GM21786 (cell line): ENCODE data around the gene WTAP.
"Not testable (repeated sequence)": the region's sequence is repeated elsewhere in the genome, so short reads cannot be mapped to it uniquely, and the experiment has no call there.

Experiments used
- ATAC-seq: cut with Tn5 transposase; IDR thresholded peaks from one replicate; pipeline ENCODE4 v1.9.1; 2021; ENCODE audit not compliant: unreplicated experiment

Gene WTAP

DNA sequence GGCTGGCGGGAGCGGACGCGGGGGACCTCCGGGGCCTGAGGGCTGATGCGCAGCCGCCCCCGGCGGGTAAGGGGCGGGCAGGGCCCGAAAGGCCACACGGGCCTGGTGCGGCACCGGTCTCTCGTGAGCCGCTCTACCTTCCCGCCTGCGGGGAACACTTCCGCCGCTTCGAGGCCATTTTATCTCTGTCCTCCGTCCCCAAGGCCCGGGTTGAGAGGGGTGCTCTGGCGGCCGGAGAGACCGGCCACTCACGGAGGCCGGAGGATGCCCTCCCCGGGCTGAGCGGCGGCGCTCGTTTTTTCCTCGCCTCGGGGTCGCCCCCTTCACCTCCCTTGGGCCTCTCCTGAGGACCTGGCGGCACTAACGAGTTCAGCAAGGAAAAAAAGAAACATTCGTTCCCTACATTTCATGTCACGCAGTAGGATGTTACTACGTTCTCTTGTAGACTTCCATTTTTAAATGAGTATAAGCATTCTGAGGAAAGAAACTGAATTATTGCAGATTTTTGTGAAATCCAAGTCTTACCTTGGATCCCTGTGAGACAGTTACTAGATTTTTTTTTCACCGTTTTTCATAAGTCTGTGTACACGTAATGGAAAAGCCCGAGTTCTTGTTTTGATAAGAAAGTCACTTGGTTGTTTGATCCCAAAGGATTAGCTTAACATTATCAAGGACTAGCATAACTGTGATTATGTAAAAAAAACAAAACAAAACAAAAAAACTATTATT is 575 bp downstream of the WTAP start:
- ATAC-seq, result peak; percentile 24

- ATAC-seq, result no peak
Observed at GRCh38 chr6:159728531-159728964, 1.2 kb downstream of the WTAP start.

- ATAC-seq, result peak; percentile 30
Observed at GRCh38 chr6:159729598-159730331, 2.5 kb downstream of the WTAP start.

DNA sequence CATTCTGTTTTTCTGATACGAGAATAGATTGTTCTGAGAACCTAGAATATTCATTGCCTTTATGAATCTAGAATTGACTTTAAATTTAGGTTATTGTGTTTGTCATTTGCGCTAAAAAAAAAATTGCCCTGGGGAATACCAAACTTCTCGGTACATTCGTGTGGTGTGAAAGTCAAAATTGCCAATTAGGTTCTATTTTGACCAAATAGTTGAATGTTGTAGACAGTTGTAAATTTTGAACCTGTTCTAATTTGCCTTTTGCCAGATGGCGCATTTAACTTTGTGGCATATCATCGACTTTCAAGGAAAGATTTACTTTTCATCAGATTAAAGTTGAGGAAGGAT is 3.0 kb downstream of the WTAP start:
- ATAC-seq, result no peak

GRCh38 chr6:159732550-159732949 is 5.2 kb downstream of the WTAP start:
- not testable (repeated sequence) for ATAC-seq

DNA sequence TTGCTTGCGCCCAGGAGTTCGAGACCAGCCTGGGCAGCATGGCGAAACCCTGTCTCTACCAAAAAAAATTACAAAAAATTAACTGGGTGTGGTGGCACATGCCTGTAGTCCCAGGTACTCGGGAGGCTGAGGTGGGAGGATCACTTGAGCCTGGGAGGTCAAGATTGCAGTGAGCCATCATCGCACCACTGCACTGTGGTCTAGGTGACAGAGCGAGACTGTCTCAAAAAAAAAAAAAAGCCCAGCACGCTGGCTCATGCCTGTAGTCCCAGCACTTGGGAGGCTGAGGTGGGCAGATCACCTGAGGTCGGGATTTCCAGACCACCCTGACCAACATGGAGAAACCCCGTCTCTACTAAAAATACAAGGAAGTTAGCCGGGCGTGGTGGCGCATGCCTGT is 6.1 kb downstream of the WTAP start:
- ATAC-seq, result not testable (repeated sequence)

GRCh38 chr6:159736908-159737307 is 9.6 kb downstream of the WTAP start:
- ATAC-seq, result no peak

GRCh38 chr6:159739341-159739740 is 12.0 kb downstream of the WTAP start:
- ATAC-seq, result no peak

DNA sequence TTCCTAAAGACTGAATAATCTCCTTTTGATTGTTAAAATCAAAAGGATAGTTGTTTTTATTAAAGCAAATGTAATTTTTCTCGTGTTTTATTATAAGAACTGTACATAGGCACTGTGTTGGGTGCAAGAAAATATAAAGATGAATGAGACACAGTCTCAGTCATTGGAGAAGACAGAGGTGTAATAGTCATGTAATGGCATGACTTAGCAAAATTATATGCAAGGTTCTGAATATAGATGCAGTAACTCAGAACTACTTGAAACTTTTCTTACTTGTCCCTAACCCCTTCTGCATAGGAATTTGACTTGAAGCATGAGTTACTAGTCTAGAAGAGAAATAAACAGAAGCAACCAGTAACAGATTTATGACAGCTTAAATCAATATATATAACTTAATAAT is 14.9 kb downstream of the WTAP start:
- no peak for ATAC-seq

DNA sequence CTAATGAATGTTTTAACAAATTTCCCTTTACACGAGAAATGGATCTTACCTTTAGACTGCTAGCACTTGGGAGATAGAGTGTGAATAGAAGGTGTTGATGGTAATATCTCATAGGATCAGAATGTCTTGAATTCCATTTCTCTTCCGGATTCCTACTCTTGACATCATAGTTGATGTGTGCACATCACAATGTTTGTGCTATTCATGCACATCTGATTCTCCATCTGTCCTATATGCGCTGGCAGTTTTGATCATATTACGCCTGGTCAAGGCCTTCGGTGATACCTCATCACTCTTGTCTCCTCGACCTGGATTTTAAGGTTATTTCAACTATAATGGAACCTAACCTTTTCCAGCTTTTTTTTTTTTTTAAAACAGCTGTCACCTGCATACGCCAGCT is 17.8 kb downstream of the WTAP start:
- ATAC-seq, result no peak

DNA sequence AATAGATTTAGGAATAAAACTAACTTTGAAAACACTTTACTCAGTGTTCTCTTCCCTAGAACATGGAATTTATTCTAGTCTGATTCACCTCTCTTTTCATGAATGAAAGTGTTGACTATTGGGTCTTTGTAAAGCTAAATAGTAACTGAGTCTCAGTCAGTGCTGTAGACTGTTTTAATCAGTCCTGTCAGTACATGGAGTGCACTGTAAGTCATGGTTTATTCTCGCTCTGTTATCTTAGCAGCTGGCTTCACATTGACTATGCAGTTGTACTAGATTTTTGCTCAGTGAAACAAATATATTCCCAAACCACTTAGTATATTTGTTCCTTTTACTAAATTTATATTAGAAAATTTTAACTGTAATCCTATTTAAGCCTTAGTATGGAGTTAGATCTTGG is 19.5 kb downstream of the WTAP start:
- no peak for ATAC-seq

DNA sequence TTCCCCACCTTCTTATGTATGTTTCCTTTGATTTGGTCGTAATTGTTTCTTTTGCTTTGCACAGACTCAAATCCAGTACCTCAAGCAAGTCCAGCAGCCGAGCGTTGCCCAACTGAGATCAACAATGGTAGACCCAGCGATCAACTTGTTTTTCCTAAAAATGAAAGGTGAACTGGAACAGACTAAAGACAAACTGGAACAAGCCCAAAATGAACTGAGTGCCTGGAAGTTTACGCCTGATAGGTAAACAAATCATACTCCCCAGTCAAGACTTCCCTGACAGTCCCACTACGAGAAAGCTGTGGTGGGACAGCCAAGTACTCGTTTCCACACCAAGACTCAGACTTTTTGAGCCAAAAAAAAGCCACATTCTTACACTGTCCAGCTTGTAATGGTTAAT is 20.8 kb downstream of the WTAP start:
- not testable (repeated sequence) for ATAC-seq

GRCh38 chr6:159751448-159751847 is 24.1 kb downstream of the WTAP start:
- no peak for ATAC-seq

DNA sequence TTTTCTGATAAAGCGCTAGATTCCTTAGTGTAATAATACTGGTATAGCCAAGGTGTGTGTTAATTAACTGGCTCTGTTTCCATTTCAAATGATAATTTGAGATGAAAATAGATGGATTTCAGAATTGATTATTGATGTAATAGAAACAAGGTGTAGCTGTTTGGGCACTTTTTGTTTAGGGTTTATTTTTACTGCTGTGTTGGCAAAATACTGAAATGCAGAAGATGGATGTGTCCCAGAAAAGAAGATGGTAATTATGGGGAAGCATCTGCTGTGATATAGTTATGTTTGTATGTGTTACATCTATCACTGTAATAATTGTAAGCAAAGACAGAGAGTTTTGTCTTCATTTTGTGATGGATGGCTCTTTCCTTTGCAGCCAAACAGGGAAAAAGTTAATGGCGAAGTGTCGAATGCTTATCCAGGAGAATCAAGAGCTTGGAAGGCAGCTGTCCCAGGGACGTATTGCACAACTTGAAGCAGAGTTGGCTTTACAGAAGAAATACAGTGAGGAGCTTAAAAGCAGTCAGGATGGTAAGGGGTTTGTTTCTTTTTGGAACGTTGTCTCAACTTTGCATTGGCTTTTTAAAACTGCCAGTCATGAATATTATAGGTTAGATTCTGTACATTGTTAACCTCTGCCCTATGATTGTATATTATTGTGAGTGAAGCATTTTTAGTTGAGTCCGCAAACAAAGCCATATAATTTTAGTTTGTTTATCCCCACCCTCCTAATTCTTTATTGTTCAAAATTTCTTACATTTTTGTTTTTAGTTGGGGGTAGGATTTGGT is 26.0 kb downstream of the WTAP start:
- ATAC-seq, result no peak

DNA sequence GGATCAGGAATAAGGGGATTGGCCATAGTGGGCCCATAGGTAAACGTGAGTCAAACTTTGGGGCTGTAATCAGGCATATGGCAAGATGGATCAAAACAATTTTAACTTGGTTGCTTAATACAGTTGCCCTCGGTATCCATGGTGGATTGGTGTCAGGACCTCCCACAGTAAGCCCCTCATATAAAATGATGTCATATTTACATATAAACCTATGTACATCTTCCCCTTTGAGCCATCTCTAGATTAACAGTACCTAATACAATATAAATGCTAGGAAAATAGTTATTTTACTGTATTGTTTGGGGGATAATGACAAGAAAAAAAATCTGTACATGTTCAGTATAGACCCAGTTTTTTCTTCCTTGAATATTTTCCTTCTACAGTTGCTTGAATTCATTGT is 27.1 kb downstream of the WTAP start:
- no peak for ATAC-seq

DNA sequence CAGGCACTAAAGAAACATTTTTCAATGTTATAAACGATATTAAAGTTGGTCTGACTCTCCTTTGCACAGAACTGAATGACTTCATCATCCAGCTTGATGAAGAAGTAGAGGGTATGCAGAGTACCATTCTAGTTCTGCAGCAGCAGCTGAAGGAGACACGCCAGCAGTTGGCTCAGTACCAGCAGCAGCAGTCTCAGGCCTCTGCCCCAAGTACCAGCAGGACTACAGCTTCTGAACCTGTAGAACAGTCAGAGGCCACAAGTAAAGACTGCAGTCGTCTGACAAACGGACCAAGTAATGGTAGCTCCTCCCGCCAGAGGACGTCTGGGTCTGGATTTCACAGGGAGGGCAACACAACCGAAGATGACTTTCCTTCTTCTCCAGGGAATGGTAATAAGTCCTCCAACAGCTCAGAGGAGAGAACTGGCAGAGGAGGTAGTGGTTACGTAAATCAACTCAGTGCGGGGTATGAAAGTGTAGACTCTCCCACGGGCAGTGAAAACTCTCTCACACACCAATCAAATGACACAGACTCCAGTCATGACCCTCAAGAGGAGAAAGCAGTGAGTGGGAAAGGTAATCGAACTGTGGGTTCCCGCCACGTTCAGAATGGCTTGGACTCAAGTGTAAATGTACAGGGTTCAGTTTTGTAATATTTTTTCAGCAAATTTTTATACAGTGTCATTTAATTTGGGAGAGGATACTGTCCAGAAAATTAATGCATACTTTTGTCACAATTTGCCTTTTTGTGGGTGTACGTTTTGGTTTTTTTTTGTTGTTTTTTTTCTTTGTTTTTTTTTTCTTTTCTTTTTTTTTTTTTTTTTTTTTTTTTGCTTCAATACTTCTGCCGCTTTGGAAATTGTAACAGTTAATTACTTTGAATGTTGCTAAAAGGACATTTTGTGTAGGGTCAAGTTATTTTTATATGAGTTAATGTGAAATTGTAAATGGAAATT is 27.9 kb downstream of the WTAP start:
- ATAC-seq, result no peak

GRCh38 chr6:159756508-159756907 is 29.2 kb downstream of the WTAP start:
- ATAC-seq, result no peak

DNA sequence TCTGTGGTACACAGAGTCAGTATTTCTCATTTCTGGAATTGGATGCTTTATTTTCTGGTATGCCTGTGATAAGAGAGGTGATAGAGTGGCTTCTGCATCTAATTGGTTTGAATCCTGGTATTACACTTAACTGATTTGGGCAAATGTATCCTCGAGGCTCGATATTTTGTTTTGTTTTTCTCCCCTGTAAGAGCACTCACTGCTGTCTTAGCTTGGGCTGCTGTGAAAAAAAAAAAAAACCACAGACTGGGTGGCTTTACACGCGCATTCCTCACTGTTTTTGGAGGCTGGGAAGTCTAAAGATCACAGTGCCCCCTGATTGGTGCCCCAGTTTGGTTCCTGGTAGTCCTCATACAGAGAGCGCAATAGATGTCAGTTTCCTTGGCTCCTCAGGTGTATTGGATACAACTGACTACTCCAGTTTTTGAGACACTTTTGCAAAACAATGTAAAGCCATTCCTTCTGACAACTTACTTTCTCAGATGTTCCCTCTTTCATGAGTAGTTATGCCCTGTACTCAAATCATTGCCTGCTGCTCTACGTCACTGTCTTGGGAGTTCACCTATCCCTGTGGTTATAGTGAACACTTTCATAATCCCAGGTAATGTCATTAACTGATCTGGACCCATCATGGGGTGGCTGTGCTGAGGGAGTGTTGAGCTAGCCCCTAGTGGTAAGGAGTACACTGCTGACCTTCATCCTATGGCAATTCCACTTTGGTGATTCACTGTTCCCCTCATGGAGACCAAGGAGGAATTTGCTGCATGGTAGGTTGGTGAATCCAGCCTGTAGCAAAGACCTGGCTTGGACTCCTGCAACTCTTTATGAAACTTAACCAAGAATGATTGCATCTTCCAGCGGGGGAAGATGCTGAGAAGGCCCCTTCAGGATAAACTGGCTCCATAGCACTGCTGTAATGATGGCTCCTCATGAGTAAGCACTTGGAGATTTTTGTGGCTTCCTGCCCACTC is 31.0 kb downstream of the WTAP start:
- ATAC-seq, result no peak

DNA sequence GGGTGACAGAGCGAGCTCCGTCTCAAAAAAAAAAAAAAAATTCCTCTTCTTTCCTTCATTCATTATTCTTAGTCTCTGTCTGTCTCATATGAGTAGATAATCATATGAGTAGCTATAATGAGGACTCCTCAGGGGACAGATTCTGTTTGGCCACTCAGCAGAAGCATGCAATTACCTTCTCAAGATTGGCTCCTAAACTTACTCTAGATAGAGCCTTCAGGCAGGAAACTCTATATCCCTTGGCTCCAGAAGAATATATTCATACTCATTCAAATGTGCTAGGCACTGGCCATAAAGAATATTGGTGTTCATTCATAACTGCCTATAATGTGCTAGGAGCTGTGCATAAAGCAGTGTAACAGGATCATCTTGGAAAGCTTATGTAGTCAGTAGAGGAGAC is 32.3 kb downstream of the WTAP start:
- ATAC-seq, result no peak
